NCI-H82 (cell line): Measurements from ENCODE around the gene PPP1R3C.

Experiments used
- DNase-seq: peaks from one replicate; lab custom pipeline; 2025; lab: John Stamatoyannopoulos, UW

Gene PPP1R3C

GRCh38 chr10:91629715-91630549 lies 2.9 kb downstream of the PPP1R3C start:
- no peak for DNase-seq

- no peak for DNase-seq
Measured at GRCh38 chr10:91628383-91628782, 4.5 kb downstream of the PPP1R3C start.

GRCh38 chr10:91627344-91628102 lies 5.3 kb downstream of the PPP1R3C start:
- no peak for DNase-seq

- no peak for DNase-seq
Measured at GRCh38 chr10:91626936-91627335, 5.9 kb downstream of the PPP1R3C start.

- DNase-seq, result no peak
Measured at GRCh38 chr10:91624633-91625032, 8.2 kb downstream of the PPP1R3C start.

- no peak for DNase-seq
Measured at GRCh38 chr10:91622601-91623000, 10.3 kb downstream of the PPP1R3C start.

GRCh38 chr10:91621483-91622113 lies 11.3 kb downstream of the PPP1R3C start:
- no peak for DNase-seq

GRCh38 chr10:91617072-91617609 lies 15.7 kb downstream of the PPP1R3C start:
- no peak for DNase-seq

GRCh38 chr10:91616137-91616536 lies 16.7 kb downstream of the PPP1R3C start:
- DNase-seq, result no peak

GRCh38 chr10:91614225-91614624 lies 18.6 kb downstream of the PPP1R3C start:
- DNase-seq, result no peak

- DNase-seq, result no peak
Measured at GRCh38 chr10:91613411-91614187, 19.3 kb downstream of the PPP1R3C start.

GRCh38 chr10:91610919-91611318 lies 22.0 kb downstream of the PPP1R3C start:
- DNase-seq, result no peak

- no peak for DNase-seq
Measured at GRCh38 chr10:91610444-91610843, 22.4 kb downstream of the PPP1R3C start.

- DNase-seq, result no peak
Measured at GRCh38 chr10:91607646-91608403, 25.0 kb downstream of the PPP1R3C start.

GRCh38 chr10:91605968-91606367 lies 26.9 kb downstream of the PPP1R3C start:
- DNase-seq, result no peak

GRCh38 chr10:91604553-91605534 lies 28.0 kb downstream of the PPP1R3C start:
- DNase-seq, result no peak

- no peak for DNase-seq
Measured at GRCh38 chr10:91603931-91604331, 28.9 kb downstream of the PPP1R3C start.

GRCh38 chr10:91602868-91603568 lies 29.9 kb downstream of the PPP1R3C start:
- no peak for DNase-seq

GRCh38 chr10:91602449-91602848 lies 30.4 kb downstream of the PPP1R3C start:
- no peak for DNase-seq
